Activated T-cell treated with anti-CD3 and anti-CD28 coated beads, Interleukin-2, amount 50 U/mL, for 4 hours (primary cell): ENCODE results near the gene NEDD4. TPM values are rescaled to one million over a fixed set of nuclear protein-coding genes. Genes with fewer than 3 reads are reported as not detected.
A peak's percentile ranks its signal among the peaks of the same experiment; 100 is the strongest.

Experiments
- ATAC-seq, 2 donors: fragments of 200-7000 bp; cut with Tn5 transposase; one replicate each; pipeline ENCODE4 v1.10.0; 2021
- DNase-seq: peaks from one replicate; pipeline ENCODE4 v3.0.0-alpha.2; 2020
- H3K27me3 Mint-ChIP-seq: one replicate; pipeline ENCODE4 v1.8.0; 2021; ENCODE audit warnings: low read depth, mixed read lengths
- H3K36me3 Mint-ChIP-seq: one replicate; pipeline ENCODE4 v1.8.0; 2022; ENCODE audit warnings: mixed read lengths; ENCODE audit not compliant: insufficient read depth
- H3K4me1 Mint-ChIP-seq: one replicate; pipeline ENCODE4 v1.8.0; 2021; ENCODE audit warnings: low read depth, mixed read lengths
- H3K4me3 Mint-ChIP-seq: one replicate; pipeline ENCODE4 v1.8.0; 2021; ENCODE audit warnings: mild to moderate bottlenecking, moderate library complexity, mixed read lengths
- H3K9me3 Mint-ChIP-seq: one replicate; pipeline ENCODE4 v1.8.0; 2021; ENCODE audit warnings: mixed read lengths
- total RNA-seq, 3 donors: library from RNA; stranded (reverse); gene quantifications; one replicate each; pipeline ENCODE4 v1.2.1, GENCODE V29; 2021

The NEDD4 gene
- total RNA-seq, 3 donors from 2014 or later, result 4.5 to 9.4 (median 8.0) TPM

GRCh38 chr15:55993804-55994560, 570 bp upstream of the NEDD4 start:
- no peak for DNase-seq
- Mint-ChIP-seq H3K36me3 (no peaks in the 10 kb centered on the region), H3K4me3 (peak overlapping the region; percentile 76), H3K27me3 (peaks cover 7% of the 10 kb centered on the region), H3K4me1 (peaks cover 25% of the 10 kb centered on the region), H3K9me3 (no peaks in the 10 kb centered on the region)
- no peak for ATAC-seq

- H3K4me3 Mint-ChIP-seq, result peak overlapping the region; percentile 88
- peaks cover 25% of the 10 kb centered on the region for H3K4me1 Mint-ChIP-seq
- peaks cover 7% of the 10 kb centered on the region for H3K27me3 Mint-ChIP-seq
- H3K9me3 Mint-ChIP-seq, result no peaks in the 10 kb centered on the region
- H3K36me3 Mint-ChIP-seq, result no peaks in the 10 kb centered on the region
- DNase-seq (no peak), ATAC-seq (no peak)
Measured at GRCh38 chr15:55992769-55993110, 672 bp downstream of the NEDD4 start.

- Mint-ChIP-seq H3K9me3 (no peaks in the 10 kb centered on the region), H3K4me3 (peak overlapping the region; percentile 88), H3K4me1 (peaks cover 25% of the 10 kb centered on the region), H3K27me3 (peaks cover 7% of the 10 kb centered on the region), H3K36me3 (no peaks in the 10 kb centered on the region)
- no peak for ATAC-seq
- no peak for DNase-seq
Measured at GRCh38 chr15:55991802-55992768, 1.3 kb downstream of the NEDD4 start.

- Mint-ChIP-seq H3K4me1 (peaks cover 21% of the 10 kb centered on the region), H3K36me3 (no peaks in the 10 kb centered on the region), H3K9me3 (no peaks in the 10 kb centered on the region), H3K27me3 (peaks cover 3% of the 10 kb centered on the region), H3K4me3 (no peak overlapping the region)
- no peak for DNase-seq
- no peak for ATAC-seq
Measured at GRCh38 chr15:55990998-55991397, 2.4 kb downstream of the NEDD4 start.

GRCh38 chr15:55990516-55990915, 2.9 kb downstream of the NEDD4 start:
- ATAC-seq (no peak), DNase-seq (no peak)
- H3K36me3 Mint-ChIP-seq, result no peaks in the 10 kb centered on the region
- H3K4me1 Mint-ChIP-seq, result peaks cover 21% of the 10 kb centered on the region
- no peak overlapping the region for H3K4me3 Mint-ChIP-seq
- H3K9me3 Mint-ChIP-seq, result no peaks in the 10 kb centered on the region
- H3K27me3 Mint-ChIP-seq, result peaks cover 3% of the 10 kb centered on the region

GRCh38 chr15:55989383-55989782, 4.0 kb downstream of the NEDD4 start:
- Mint-ChIP-seq H3K9me3 (no peaks in the 10 kb centered on the region), H3K36me3 (no peaks in the 10 kb centered on the region), H3K27me3 (no peaks in the 10 kb centered on the region), H3K4me3 (no peak overlapping the region), H3K4me1 (peaks cover 21% of the 10 kb centered on the region)
- no peak for ATAC-seq
- no peak for DNase-seq

- H3K27me3 Mint-ChIP-seq, result no peaks in the 10 kb centered on the region
- H3K4me3 Mint-ChIP-seq, result no peak overlapping the region
- peak in 1 of 2 donors; percentile 84 for ATAC-seq
- H3K9me3 Mint-ChIP-seq, result no peaks in the 10 kb centered on the region
- DNase-seq, result no peak
- peaks cover 4% of the 10 kb centered on the region for H3K4me1 Mint-ChIP-seq
- H3K36me3 Mint-ChIP-seq, result no peaks in the 10 kb centered on the region
Measured at GRCh38 chr15:55981582-55982249, 11.7 kb downstream of the NEDD4 start.

- no peak for ATAC-seq
- H3K4me1 Mint-ChIP-seq, result peaks cover 4% of the 10 kb centered on the region
- DNase-seq, result no peak
- H3K27me3 Mint-ChIP-seq, result no peaks in the 10 kb centered on the region
- no peaks in the 10 kb centered on the region for H3K9me3 Mint-ChIP-seq
- no peaks in the 10 kb centered on the region for H3K36me3 Mint-ChIP-seq
- no peak overlapping the region for H3K4me3 Mint-ChIP-seq
Measured at GRCh38 chr15:55980511-55980910, 12.9 kb downstream of the NEDD4 start.

- no peaks in the 10 kb centered on the region for H3K36me3 Mint-ChIP-seq
Measured at GRCh38 chr15:55977231-55977630, 16.2 kb downstream of the NEDD4 start.

GRCh38 chr15:55970286-55970685, 23.1 kb downstream of the NEDD4 start:
- H3K4me1 Mint-ChIP-seq, result no peaks in the 10 kb centered on the region
- peaks cover 3% of the 10 kb centered on the region for H3K9me3 Mint-ChIP-seq
- H3K27me3 Mint-ChIP-seq, result no peaks in the 10 kb centered on the region
- ATAC-seq (no peak), DNase-seq (no peak)
- peaks cover 4% of the 10 kb centered on the region for H3K36me3 Mint-ChIP-seq
- no peak overlapping the region for H3K4me3 Mint-ChIP-seq

More at GRCh38 chr15:55977231-55977630, 16.2 kb downstream of the NEDD4 start:
- DNase-seq, result no peak
- peaks cover 4% of the 10 kb centered on the region for H3K4me1 Mint-ChIP-seq
- ATAC-seq, result no peak
- H3K27me3 Mint-ChIP-seq, result no peaks in the 10 kb centered on the region
- H3K9me3 Mint-ChIP-seq, result no peaks in the 10 kb centered on the region
- H3K4me3 Mint-ChIP-seq, result no peak overlapping the region

- ATAC-seq (no peak), DNase-seq (no peak)
- Mint-ChIP-seq H3K27me3 (no peaks in the 10 kb centered on the region), H3K36me3 (peaks cover 7% of the 10 kb centered on the region), H3K9me3 (peaks cover 3% of the 10 kb centered on the region), H3K4me1 (no peaks in the 10 kb centered on the region), H3K4me3 (no peak overlapping the region)
Measured at GRCh38 chr15:55969582-55969981, 23.8 kb downstream of the NEDD4 start.

- Mint-ChIP-seq H3K4me1 (no peaks in the 10 kb centered on the region), H3K4me3 (no peak overlapping the region), H3K27me3 (no peaks in the 10 kb centered on the region), H3K36me3 (peaks cover 7% of the 10 kb centered on the region), H3K9me3 (peaks cover 3% of the 10 kb centered on the region)
- no peak for ATAC-seq
- no peak for DNase-seq
Measured at GRCh38 chr15:55968923-55969322, 24.5 kb downstream of the NEDD4 start.

- ATAC-seq (no peak), DNase-seq (no peak)
- Mint-ChIP-seq H3K4me3 (no peak overlapping the region), H3K4me1 (no peaks in the 10 kb centered on the region), H3K9me3 (no peaks in the 10 kb centered on the region), H3K27me3 (no peaks in the 10 kb centered on the region), H3K36me3 (peaks cover 3% of the 10 kb centered on the region)
Measured at GRCh38 chr15:55965091-55965490, 28.3 kb downstream of the NEDD4 start.

- Mint-ChIP-seq H3K4me1 (no peaks in the 10 kb centered on the region), H3K4me3 (no peak overlapping the region), H3K36me3 (peaks cover 3% of the 10 kb centered on the region), H3K27me3 (no peaks in the 10 kb centered on the region), H3K9me3 (no peaks in the 10 kb centered on the region)
- DNase-seq, result no peak
- no peak for ATAC-seq
Measured at GRCh38 chr15:55960946-55961345, 32.5 kb downstream of the NEDD4 start.
